ENCODE results near the gene BCL2L2. TPM values are rescaled to one million over a fixed set of nuclear protein-coding genes. Genes with fewer than 3 reads are reported as not detected.

The BCL2L2 gene
- total and polyA plus RNA-seq, 9 of the 15 experiments (the other 6 are each of a cell fraction or from before 2014, with no cell fraction given), result 2.6 to 32.5 (median 14.7) TPM

DNA sequence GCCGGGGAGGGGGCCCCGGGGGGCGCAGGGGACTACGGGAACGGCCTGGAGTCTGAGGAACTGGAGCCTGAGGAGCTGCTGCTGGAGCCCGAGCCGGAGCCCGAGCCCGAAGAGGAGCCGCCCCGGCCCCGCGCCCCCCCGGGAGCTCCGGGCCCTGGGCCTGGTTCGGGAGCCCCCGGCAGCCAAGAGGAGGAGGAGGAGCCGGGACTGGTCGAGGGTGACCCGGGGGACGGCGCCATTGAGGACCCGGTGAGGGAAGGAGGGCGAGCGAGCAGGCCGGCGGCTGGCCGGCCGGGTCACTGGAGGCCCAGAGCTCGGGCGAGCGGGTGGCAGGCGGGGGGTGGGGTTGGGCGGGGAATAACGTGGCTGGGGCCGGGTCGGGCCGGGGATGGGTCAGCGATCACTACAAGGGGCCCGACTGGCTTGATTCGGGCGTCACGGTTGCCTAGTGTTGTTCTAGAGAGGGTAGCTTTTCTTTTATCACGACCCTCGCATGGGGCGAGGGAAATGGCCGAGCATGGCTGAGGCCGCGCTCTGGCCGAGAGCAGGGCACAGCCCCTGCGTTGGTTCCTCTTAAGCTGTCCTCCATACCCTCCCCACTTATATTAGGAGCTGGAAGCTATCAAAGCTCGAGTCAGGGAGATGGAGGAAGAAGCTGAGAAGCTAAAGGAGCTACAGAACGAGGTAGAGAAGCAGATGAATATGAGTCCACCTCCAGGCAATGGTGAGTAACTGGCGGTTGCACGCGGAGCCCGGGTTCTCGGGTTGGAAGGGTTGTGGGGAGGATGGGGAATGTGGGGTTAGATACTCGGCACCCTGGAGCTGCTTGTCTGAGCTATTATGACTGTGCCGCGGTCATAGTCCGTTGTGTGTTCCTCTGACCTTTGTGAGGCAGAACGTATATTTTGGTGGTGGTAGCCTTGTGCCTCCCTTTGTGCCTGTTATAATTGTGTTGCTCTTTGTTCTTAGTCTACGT, 15.2 kb downstream of the BCL2L2 start (continued):
- no peak for TF ChIP-seq BRD9 (IDR thresholded peaks at IDR 0.05; ENCODE audit: low read depth, partially characterized antibody)
- no peak for TF ChIP-seq EP400 (IDR thresholded peaks at IDR 0.05)
- peak; percentile 67 for TF ChIP-seq RBBP5 (IDR thresholded peaks at IDR 0.05; ENCODE audit: borderline replicate concordance, insufficient read depth, low read length, poor library complexity, severe bottlenecking)
- no peak for TF ChIP-seq SMAD1 (IDR thresholded peaks at IDR 0.05; ENCODE audit: low read depth, low read length, partially characterized antibody)
- no peak for TF ChIP-seq FOXK2 (conservative IDR thresholded peaks at IDR 0.05 in 1 of 2, IDR thresholded peaks at IDR 0.05 in 1 of 2; ENCODE audit: low read depth in 2 of 2)
- no peak for TF ChIP-seq SOX6 (IDR thresholded peaks at IDR 0.05)
- TF ChIP-seq HMGN3 (IDR thresholded peaks at IDR 0.05; ENCODE audit: borderline replicate concordance, extremely low read depth, insufficient read length, low read depth, low read length), result no peak
- no peak for TF ChIP-seq SMAD2 (IDR thresholded peaks at IDR 0.05; ENCODE audit: low read depth, low read length)
- peak; percentile 80 for TF ChIP-seq POLR2G (IDR thresholded peaks at IDR 0.05; ENCODE audit: low read depth, low read length)
- TF ChIP-seq ZNF780A (CRISPR knock-in tag; IDR thresholded peaks at IDR 0.05), result no peak
- TF ChIP-seq MTA1 (IDR thresholded peaks at IDR 0.05; ENCODE audit: borderline replicate concordance), result no peak
- TF ChIP-seq NR2C2 (CRISPR knock-in tag; IDR thresholded peaks at IDR 0.05), result no peak
- no peak for TF ChIP-seq NR2C2 (tag; IDR thresholded peaks at IDR 0.05)
- no peak for TF ChIP-seq THAP12 (CRISPR knock-in tag; IDR thresholded peaks at IDR 0.05)
- TF ChIP-seq FOXA1 (IDR thresholded peaks at IDR 0.05; ENCODE audit: borderline replicate concordance), result no peak
- no peak for TF ChIP-seq ARID2 (IDR thresholded peaks at IDR 0.05)
- TF ChIP-seq, protein P1, sequence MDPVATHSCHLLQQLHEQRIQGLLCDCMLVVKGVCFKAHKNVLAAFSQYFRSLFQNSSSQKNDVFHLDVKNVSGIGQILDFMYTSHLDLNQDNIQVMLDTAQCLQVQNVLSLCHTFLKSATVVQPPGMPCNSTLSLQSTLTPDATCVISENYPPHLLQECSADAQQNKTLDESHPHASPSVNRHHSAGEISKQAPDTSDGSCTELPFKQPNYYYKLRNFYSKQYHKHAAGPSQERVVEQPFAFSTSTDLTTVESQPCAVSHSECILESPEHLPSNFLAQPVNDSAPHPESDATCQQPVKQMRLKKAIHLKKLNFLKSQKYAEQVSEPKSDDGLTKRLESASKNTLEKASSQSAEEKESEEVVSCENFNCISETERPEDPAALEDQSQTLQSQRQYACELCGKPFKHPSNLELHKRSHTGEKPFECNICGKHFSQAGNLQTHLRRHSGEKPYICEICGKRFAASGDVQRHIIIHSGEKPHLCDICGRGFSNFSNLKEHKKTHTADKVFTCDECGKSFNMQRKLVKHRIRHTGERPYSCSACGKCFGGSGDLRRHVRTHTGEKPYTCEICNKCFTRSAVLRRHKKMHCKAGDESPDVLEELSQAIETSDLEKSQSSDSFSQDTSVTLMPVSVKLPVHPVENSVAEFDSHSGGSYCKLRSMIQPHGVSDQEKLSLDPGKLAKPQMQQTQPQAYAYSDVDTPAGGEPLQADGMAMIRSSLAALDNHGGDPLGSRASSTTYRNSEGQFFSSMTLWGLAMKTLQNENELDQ (CRISPR knock-in tag; IDR thresholded peaks at IDR 0.05; ENCODE audit: borderline replicate concordance), result no peak
- 0 out of 2 replicates have a peak, but pooled peaks have one; percentile 17 for TF ChIP-seq ZNF354B (CRISPR knock-in tag; IDR thresholded peaks at IDR 0.05)
- 0 out of 2 replicates have a peak, but pooled peaks have one; percentile 18 for TF ChIP-seq ERF (CRISPR knock-in tag; IDR thresholded peaks at IDR 0.05)
- no peak for TF ChIP-seq CTBP1 (IDR thresholded peaks at IDR 0.05; ENCODE audit: borderline replicate concordance)
- TF ChIP-seq, protein P2, sequence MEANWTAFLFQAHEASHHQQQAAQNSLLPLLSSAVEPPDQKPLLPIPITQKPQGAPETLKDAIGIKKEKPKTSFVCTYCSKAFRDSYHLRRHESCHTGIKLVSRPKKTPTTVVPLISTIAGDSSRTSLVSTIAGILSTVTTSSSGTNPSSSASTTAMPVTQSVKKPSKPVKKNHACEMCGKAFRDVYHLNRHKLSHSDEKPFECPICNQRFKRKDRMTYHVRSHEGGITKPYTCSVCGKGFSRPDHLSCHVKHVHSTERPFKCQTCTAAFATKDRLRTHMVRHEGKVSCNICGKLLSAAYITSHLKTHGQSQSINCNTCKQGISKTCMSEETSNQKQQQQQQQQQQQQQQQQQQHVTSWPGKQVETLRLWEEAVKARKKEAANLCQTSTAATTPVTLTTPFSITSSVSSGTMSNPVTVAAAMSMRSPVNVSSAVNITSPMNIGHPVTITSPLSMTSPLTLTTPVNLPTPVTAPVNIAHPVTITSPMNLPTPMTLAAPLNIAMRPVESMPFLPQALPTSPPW (CRISPR knock-in tag; IDR thresholded peaks at IDR 0.05), result peak; percentile 83

All from K562 (cell line).